Measurements from ENCODE around the gene DDX56. TPM values are rescaled to one million over a fixed set of nuclear protein-coding genes. Genes with fewer than 3 reads are reported as not detected.
A peak's percentile ranks its signal among the peaks of the same experiment; 100 is the strongest.

The DDX56 gene
- total and polyA plus RNA-seq, 2 of the 4 experiments (the other 2 are of a cell fraction) = 59.4 to 67.7 TPM

- Histone ChIP-seq H4K91ac (ENCODE audit: insufficient read depth, low read depth, low read length) (no peak overlapping the region; the same call in 1 of the 2 replicates), H3K4me2 (ENCODE audit: low read depth, low read length) (peak overlapping the region; percentile 100), H3K79me1 (ENCODE audit: low read depth in 1 of 2, low read length in 2 of 2) (peaks cover 53 to 63% of the 10 kb centered on the region in 2 experiments), H4K8ac (ENCODE audit: low read depth in 2 of 2, low read length in 2 of 2) (peak overlapping the region; percentile 82 to 95), H3K23ac (ENCODE audit: low read depth, low read length) (0 out of 2 replicates have a peak overlapping the region, but pooled peaks have one; percentile 29), H2BK20ac (ENCODE audit: low read depth, low read length) (no peak overlapping the region), H3K9me1 (ENCODE audit: insufficient read depth, low read length) (peaks cover 13% of the 10 kb centered on the region), H4K5ac (ENCODE audit: low read depth, low read length) (no peak overlapping the region), H3K4ac (ENCODE audit: low read depth, low read length) (0 out of 2 replicates have a peak overlapping the region, but pooled peaks have one; percentile 15), H2BK5ac (ENCODE audit: low read depth, low read length, poor library complexity, severe bottlenecking) (no peak overlapping the region), H3K4me1 (ENCODE audit: control insufficient read depth, insufficient read depth, low read length) (peaks cover 5% of the 10 kb centered on the region), H2AK9ac (replicated peaks; ENCODE audit: low read depth, low read length, poor library complexity) (peak overlapping the region; percentile 70), H2BK15ac (ENCODE audit: low read depth, low read length) (no peak overlapping the region), H2AFZ (replicated peaks; ENCODE audit: low read length, poor library complexity) (no peak overlapping the region), H3K4me3 (ENCODE audit: insufficient read depth, low read depth, low read length) (peak overlapping the region; percentile 93), H4K20me1 (ENCODE audit: insufficient read depth, low read length) (peaks cover 9% of the 10 kb centered on the region), H3K27ac (ENCODE audit: insufficient read depth, low read length) (peak overlapping the region; percentile 7; the same call in 1 of the 2 replicates), H3K18ac (ENCODE audit: low read depth, low read length) (no peak overlapping the region), H3K14ac (replicated peaks; ENCODE audit: low read depth, low read length) (peak overlapping the region; percentile 59; the same call in 1 of the 2 replicates), H3K36me3 (ENCODE audit: control insufficient read depth, insufficient read depth, low read length) (peaks cover 54% of the 10 kb centered on the region), H2AK5ac (ENCODE audit: low read depth, low read length) (peak overlapping the region; percentile 93), H3K27me3 (ENCODE audit: control insufficient read depth, insufficient read depth, low read length) (no peaks in the 10 kb centered on the region), H3K9me3 (ENCODE audit: control insufficient read depth, insufficient read depth, low read length) (no peaks in the 10 kb centered on the region), H3K9ac (ENCODE audit: low read depth, low read length) (peak overlapping the region; percentile 85), H2BK120ac (ENCODE audit: low read depth, low read length) (no peak overlapping the region), H3K56ac (ENCODE audit: extremely low read depth, insufficient read depth, low read length) (0 out of 2 replicates have a peak overlapping the region, but pooled peaks have one; percentile 45)
- in situ Hi-C loops (cut with MboI; ENCODE audit: low sequenced_read_pairs) (no loop called here), intact Hi-C loops (cut with micrococcal nuclease) (no loop called here), dilution Hi-C loops (cut with HindIII; ENCODE audit: low sequenced_read_pairs, unreplicated experiment) (no loop called here)
- ChIA-PET POLR2A (ENCODE audit: unreplicated experiment) (no interaction called here), CTCF (no interaction called here)
- ATAC-seq (ENCODE audit: low read depth) (no peak), DNase-seq (no peak)
- no CpG with 5 or more reads among the region's 5 CpGs for WGBS, 2 experiments (ENCODE audit: extremely low coverage in 2 of 2, insufficient read length in 1 of 2)
- BruUV-seq (replicated peaks) = no TSS peak
- no peak for TF ChIP-seq FOS (IDR thresholded peaks at IDR 0.05; ENCODE audit: low read depth, low read length)
- TF ChIP-seq, protein P1, sequence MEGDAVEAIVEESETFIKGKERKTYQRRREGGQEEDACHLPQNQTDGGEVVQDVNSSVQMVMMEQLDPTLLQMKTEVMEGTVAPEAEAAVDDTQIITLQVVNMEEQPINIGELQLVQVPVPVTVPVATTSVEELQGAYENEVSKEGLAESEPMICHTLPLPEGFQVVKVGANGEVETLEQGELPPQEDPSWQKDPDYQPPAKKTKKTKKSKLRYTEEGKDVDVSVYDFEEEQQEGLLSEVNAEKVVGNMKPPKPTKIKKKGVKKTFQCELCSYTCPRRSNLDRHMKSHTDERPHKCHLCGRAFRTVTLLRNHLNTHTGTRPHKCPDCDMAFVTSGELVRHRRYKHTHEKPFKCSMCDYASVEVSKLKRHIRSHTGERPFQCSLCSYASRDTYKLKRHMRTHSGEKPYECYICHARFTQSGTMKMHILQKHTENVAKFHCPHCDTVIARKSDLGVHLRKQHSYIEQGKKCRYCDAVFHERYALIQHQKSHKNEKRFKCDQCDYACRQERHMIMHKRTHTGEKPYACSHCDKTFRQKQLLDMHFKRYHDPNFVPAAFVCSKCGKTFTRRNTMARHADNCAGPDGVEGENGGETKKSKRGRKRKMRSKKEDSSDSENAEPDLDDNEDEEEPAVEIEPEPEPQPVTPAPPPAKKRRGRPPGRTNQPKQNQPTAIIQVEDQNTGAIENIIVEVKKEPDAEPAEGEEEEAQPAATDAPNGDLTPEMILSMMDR (conservative IDR thresholded peaks at IDR 0.05; ENCODE audit: low read depth, low read length) = no peak
- no peak for TF ChIP-seq RFX5 (IDR thresholded peaks at IDR 0.05; ENCODE audit: low read depth, low read length)
- no peak for TF ChIP-seq RCOR1 (IDR thresholded peaks at IDR 0.05; ENCODE audit: insufficient replicate concordance, low read length)
- no peak for TF ChIP-seq MAZ (IDR thresholded peaks at IDR 0.05; ENCODE audit: borderline replicate concordance, low read depth, low read length)
- TF ChIP-seq MXI1 (IDR thresholded peaks at IDR 0.05; ENCODE audit: borderline replicate concordance, low read depth, low read length) = no peak
- no peak for TF ChIP-seq CEBPB (IDR thresholded peaks at IDR 0.05; ENCODE audit: low read depth, low read length)
- TF ChIP-seq RAD21 (IDR thresholded peaks at IDR 0.05; ENCODE audit: low read length) = no peak
- no peak for TF ChIP-seq CHD1 (IDR thresholded peaks at IDR 0.05; ENCODE audit: low read depth, low read length)
- TF ChIP-seq BHLHE40 (IDR thresholded peaks at IDR 0.05; ENCODE audit: low read depth, low read length) = no peak
- TF ChIP-seq, protein P2, sequence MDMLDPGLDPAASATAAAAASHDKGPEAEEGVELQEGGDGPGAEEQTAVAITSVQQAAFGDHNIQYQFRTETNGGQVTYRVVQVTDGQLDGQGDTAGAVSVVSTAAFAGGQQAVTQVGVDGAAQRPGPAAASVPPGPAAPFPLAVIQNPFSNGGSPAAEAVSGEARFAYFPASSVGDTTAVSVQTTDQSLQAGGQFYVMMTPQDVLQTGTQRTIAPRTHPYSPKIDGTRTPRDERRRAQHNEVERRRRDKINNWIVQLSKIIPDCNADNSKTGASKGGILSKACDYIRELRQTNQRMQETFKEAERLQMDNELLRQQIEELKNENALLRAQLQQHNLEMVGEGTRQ (IDR thresholded peaks at IDR 0.05; ENCODE audit: low read depth, low read length) = no peak
- TF ChIP-seq, protein P3, sequence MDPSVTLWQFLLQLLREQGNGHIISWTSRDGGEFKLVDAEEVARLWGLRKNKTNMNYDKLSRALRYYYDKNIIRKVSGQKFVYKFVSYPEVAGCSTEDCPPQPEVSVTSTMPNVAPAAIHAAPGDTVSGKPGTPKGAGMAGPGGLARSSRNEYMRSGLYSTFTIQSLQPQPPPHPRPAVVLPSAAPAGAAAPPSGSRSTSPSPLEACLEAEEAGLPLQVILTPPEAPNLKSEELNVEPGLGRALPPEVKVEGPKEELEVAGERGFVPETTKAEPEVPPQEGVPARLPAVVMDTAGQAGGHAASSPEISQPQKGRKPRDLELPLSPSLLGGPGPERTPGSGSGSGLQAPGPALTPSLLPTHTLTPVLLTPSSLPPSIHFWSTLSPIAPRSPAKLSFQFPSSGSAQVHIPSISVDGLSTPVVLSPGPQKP (IDR thresholded peaks at IDR 0.05; ENCODE audit: borderline replicate concordance, low read depth, low read length) = no peak
These were observed 937 bp downstream of the DDX56 start for GRCh38 chr7:44572771-44573170.
